Loucy (cell line): ENCODE measurements around the gene FXYD6.

Experiments used
- H2AFZ ChIP-seq: fragments of 200-600 bp; sonication (generic); 2 replicates; pipeline ENCODE4 v1.6.0; 2016; ENCODE audit warnings: antibody characterized with exemption, mild to moderate bottlenecking, low read length, moderate library complexity
- H3F3A ChIP-seq: fragments of 200-600 bp; 2 replicates; pipeline ENCODE4 v1.6.0; 2016; ENCODE audit warnings: antibody characterized with exemption, low read depth, mild to moderate bottlenecking
- H3K27me3 ChIP-seq: fragments of 200-600 bp; sonication (generic); 2 replicates; pipeline ENCODE4 v1.6.1; 2014; ENCODE audit warnings: low read length, mild to moderate bottlenecking; ENCODE audit not compliant: insufficient read depth, poor library complexity, severe bottlenecking
- H3K36me3 ChIP-seq: fragments of 200-600 bp; sonication (generic); 2 replicates; pipeline ENCODE4 v1.6.1; 2016; ENCODE audit warnings: low read length; ENCODE audit not compliant: insufficient read depth
- H3K4me1 ChIP-seq: fragments of 200-600 bp; sonication (generic); 2 replicates; pipeline ENCODE4 v1.5.1; 2014; ENCODE audit warnings: low read length, mild to moderate bottlenecking; ENCODE audit not compliant: insufficient read depth, poor library complexity, severe bottlenecking
- H3K4me2 ChIP-seq: fragments of 200-600 bp; sonication (generic); 2 replicates; pipeline ENCODE4 v1.6.0; 2014; ENCODE audit warnings: antibody characterized with exemption, low read length, low read depth, mild to moderate bottlenecking; ENCODE audit not compliant: poor library complexity, severe bottlenecking
- H3K4me3 ChIP-seq: fragments of 200-600 bp; sonication (generic); 2 replicates; pipeline ENCODE4 v1.5.1; 2014; ENCODE audit warnings: low read length, mild to moderate bottlenecking, mixed read lengths; ENCODE audit not compliant: poor library complexity, severe bottlenecking
- H3K79me2 ChIP-seq: fragments of 200-600 bp; sonication (generic); 2 replicates; pipeline ENCODE4 v1.6.1; 2014; ENCODE audit warnings: low read length; ENCODE audit not compliant: insufficient read depth
- H3K9ac ChIP-seq: fragments of 200-600 bp; sonication (generic); 2 replicates; pipeline ENCODE4 v1.6.0; 2014; ENCODE audit warnings: mild to moderate bottlenecking, low read depth, low read length, moderate library complexity; ENCODE audit not compliant: poor library complexity, severe bottlenecking
- H3K9me2 ChIP-seq: fragments of 200-600 bp; sonication (generic); replicated peaks from 2 replicates; pipeline ENCODE4 v1.6.1; 2016; ENCODE audit warnings: low read depth, low read length, mixed read lengths
- H3K9me3 ChIP-seq: fragments of 200-600 bp; sonication (generic); 2 replicates; pipeline ENCODE4 v1.6.1; 2014; ENCODE audit warnings: mild to moderate bottlenecking, antibody characterized with exemption, low read length, low read depth; ENCODE audit not compliant: insufficient read depth
- H4K20me1 ChIP-seq: fragments of 200-600 bp; sonication (generic); 2 replicates; pipeline ENCODE4 v1.6.0; 2014; ENCODE audit warnings: antibody characterized with exemption, low read length, mild to moderate bottlenecking; ENCODE audit not compliant: insufficient read depth, poor library complexity, severe bottlenecking
- CTCF ChIP-seq: fragments of 200-600 bp; sonication (generic); conservative IDR thresholded peaks from 2 replicates; pipeline ENCODE4 v1.5.1; 2014; ENCODE audit warnings: mild to moderate bottlenecking, antibody characterized with exemption, low read length
- EZH2phosphoT487 ChIP-seq: fragments of 200-600 bp; IDR thresholded peaks from 2 replicates; pipeline ENCODE4 v1.6.1; 2018; ENCODE audit warnings: antibody characterized with exemption, mild to moderate bottlenecking, moderate library complexity, borderline replicate concordance

FXYD6 gene

GRCh38 chr11:117795638-117796455, 80.6 kb downstream of the FXYD6 start:
- Histone ChIP-seq H3K79me2 (no peaks in the 10 kb centered on the region), H3K36me3 (no peaks in the 10 kb centered on the region), H3K9ac (no peak overlapping the region), H3F3A (no peaks in the 10 kb centered on the region), H3K9me2 (no peaks in the 10 kb centered on the region), H3K4me1 (no peaks in the 10 kb centered on the region), H2AFZ (no peak overlapping the region), H3K9me3 (no peaks in the 10 kb centered on the region), H3K4me3 (no peak overlapping the region), H3K4me2 (no peak overlapping the region), H4K20me1 (no peaks in the 10 kb centered on the region), H3K27me3 (no peaks in the 10 kb centered on the region)
- no peak for TF ChIP-seq CTCF
- no peak for TF ChIP-seq EZH2phosphoT487

GRCh38 chr11:117794772-117795629, 81.5 kb downstream of the FXYD6 start:
- no peak overlapping the region for H3K9ac ChIP-seq
- no peak overlapping the region for H2AFZ ChIP-seq
- no peaks in the 10 kb centered on the region for H3K36me3 ChIP-seq
- H4K20me1 ChIP-seq, result no peaks in the 10 kb centered on the region
- H3K4me3 ChIP-seq, result no peak overlapping the region
- no peaks in the 10 kb centered on the region for H3K9me2 ChIP-seq
- H3K4me2 ChIP-seq, result no peak overlapping the region
- TF ChIP-seq CTCF (no peak), EZH2phosphoT487 (no peak)
- H3K4me1 ChIP-seq, result no peaks in the 10 kb centered on the region
- no peaks in the 10 kb centered on the region for H3K79me2 ChIP-seq
- H3F3A ChIP-seq, result no peaks in the 10 kb centered on the region
- H3K27me3 ChIP-seq, result no peaks in the 10 kb centered on the region
- no peaks in the 10 kb centered on the region for H3K9me3 ChIP-seq

GRCh38 chr11:117794135-117794534, 82.3 kb downstream of the FXYD6 start:
- H3K4me1 ChIP-seq, result no peaks in the 10 kb centered on the region
- H4K20me1 ChIP-seq, result no peaks in the 10 kb centered on the region
- TF ChIP-seq EZH2phosphoT487 (no peak), CTCF (no peak)
- H3K79me2 ChIP-seq, result no peaks in the 10 kb centered on the region
- no peaks in the 10 kb centered on the region for H3K36me3 ChIP-seq
- no peak overlapping the region for H3K9ac ChIP-seq
- no peaks in the 10 kb centered on the region for H3K27me3 ChIP-seq
- no peak overlapping the region for H3K4me2 ChIP-seq
- no peaks in the 10 kb centered on the region for H3K9me2 ChIP-seq
- H2AFZ ChIP-seq, result no peak overlapping the region
- H3K4me3 ChIP-seq, result no peak overlapping the region
- no peaks in the 10 kb centered on the region for H3K9me3 ChIP-seq
- H3F3A ChIP-seq, result no peaks in the 10 kb centered on the region
